CD4-positive, alpha-beta T cell treated with Interferon alpha-2 for 1 hour (primary cell): ENCODE results near the gene DRD4.
"Not testable (repeated sequence)": the region's sequence is repeated elsewhere in the genome, so short reads cannot be mapped to it uniquely, and the experiment has no call there.

Experiments
- DNase-seq, 2 donors: peaks; one replicate each; pipeline ENCODE4 v3.0.0-alpha.2; 2020 to 2022

Gene DRD4

DNA sequence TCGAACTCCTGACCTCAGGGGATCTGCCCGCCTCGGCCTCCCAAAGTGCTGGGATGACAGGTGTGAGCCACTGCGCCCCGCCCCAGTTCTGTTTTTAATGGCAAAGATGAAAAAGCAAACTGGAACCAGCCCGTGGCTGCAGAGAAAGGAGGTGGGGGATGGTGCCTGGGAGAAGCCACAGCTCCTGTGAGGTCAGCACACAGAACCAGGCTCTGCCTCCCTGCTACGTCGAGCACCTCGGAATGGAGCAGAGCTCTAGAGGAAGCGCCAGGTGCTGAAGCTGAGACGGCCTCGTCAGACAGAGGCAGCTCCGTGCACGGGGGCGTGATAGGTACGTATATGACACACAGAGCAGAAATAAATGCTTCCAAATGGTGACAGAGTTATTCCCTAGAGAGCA, 8.5 kb downstream of the DRD4 start:
- no peak for DNase-seq

DNA sequence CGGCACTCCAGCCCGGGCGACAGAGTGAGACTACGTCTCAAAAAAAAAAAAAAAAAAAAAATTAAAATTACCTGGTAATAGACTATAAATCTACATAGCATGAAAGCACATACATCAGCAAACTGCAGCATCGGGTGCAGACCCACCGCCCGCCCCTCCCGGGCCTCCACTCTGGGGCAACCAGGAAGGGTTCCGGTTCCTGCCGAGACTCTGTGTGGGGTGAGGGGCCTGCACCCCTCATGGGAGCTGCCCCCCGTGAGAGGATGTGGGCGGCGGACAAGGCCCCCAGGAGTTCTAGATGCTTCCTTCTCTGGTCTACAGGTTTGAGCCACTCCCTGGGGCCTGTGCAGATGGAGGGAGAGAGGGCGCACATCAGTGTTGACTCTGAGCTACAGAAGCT, 9.1 kb downstream of the DRD4 start:
- DNase-seq = no peak

- not testable (repeated sequence) for DNase-seq
Measured at GRCh38 chr11:647672-648158, 10.6 kb downstream of the DRD4 start.

DNA sequence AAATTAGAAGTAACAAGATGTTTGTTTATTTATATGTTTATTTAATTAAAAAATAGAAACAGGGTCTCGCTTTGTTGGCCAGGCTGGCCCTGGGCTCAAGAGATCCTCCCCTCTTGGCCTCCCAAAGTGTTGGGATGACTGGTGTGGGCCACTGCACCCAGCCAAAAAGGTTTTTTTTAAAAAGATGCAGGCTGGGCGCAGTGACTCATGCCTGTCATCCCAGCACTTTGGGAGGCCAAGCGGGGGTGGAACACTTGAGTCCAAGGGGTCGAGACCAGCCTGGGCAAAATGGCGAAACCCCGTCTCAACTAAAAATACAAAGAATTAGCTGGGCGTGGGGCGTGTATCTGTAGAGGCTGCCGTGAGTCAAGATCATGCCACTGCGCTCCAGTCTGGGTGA, 13.4 kb downstream of the DRD4 start:
- DNase-seq = no peak

- DNase-seq = not testable (repeated sequence)
Measured at GRCh38 chr11:653136-653535, 16.1 kb downstream of the DRD4 start.

DNA sequence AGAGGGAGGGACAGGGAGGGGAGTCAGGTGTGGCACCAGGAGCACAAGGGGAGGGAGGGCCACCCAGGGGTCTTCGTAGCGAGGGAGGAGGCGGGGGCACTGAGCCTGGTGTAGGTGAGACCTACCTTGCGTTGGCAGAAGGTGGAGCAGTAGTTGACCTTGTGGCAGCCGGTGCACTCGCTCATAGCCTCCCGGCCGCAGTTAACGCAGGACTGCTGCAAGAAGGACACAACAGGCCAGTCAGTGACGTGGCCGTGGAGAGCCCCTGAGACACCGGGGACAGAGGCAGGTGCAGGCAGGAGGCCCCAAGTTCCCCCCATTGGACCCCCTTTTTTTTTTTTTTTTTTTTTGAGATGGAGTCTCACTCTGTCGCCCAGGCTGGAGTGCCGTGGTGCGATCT, 16.8 kb downstream of the DRD4 start:
- no peak for DNase-seq

GRCh38 chr11:654444-654843, 17.4 kb downstream of the DRD4 start:
- not testable (repeated sequence) for DNase-seq

DNA sequence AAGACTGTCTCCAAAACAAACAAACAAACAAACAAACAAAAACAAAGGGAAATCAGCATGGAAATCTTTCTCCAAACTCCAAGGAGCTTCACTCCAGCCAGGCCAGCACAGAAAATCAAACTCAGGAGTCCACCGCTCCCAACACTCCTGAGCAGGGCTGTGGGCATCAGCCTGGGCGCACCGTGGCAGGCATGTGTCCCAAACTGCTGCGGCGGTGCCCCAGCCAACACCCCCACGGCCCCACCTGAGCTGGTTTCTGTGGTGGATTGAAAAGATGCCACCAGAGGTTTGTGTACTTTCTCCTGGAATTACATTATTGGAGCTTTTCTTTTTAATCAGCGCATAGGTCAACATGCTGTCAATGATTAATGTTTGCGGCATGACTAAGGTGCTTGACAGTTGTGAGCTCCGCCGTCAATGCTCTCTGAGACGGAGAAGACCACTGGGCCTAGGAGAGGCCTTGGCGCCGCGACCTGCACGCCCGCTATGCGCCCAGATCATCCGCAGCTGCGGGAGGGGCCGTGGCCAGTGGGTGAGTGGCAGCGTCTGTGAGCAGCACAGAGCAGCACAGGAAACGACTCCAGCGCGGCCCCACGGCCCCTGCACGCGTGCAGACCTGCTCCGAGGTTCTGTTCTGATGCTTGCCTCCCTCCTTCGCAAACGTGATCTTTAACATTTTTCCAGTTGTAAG, 18.1 kb downstream of the DRD4 start:
- no peak for DNase-seq

- no peak for DNase-seq
Measured at GRCh38 chr11:656426-656825, 19.4 kb downstream of the DRD4 start.

DNA sequence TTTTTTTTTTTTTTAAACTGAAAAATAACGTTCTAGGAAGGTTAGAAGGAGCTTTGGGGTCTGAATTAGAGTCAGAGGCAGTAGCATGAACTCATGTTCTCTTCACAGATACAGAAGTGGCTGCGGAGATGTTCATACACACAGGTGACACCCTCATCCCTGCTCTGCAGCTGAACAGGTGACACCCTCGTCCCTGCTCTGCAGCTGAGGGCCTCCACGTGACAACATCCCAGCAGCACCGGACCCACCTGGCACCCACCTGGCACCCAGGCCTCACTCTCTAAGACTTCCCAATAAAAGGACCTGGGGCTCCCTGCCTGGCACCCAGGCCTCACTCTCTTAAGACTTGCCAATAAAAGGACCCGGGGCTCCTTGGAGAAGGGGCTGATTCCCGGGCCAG, 19.8 kb downstream of the DRD4 start:
- no peak for DNase-seq

DNA sequence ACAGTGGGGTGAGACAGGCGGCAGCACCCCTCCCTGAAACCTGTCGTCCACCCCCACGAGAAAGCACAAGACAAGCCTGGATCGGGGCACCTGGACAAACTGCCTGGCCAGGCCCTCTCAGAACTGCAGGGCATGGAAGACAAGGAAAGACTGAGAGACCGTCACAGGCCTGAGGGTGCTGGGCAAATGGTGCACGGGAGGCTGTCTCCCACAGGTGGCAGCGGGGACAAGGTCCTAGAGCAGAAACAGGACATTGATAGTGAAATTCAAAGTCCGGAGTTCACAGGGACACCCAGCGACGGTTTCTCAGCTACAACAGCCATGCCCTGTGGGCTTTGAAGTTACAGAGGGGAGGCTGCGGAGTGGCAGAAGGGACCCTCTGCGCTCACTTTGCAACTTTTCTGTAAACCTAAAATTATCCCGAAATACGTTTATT, 20.6 kb downstream of the DRD4 start:
- DNase-seq = no peak

DNA sequence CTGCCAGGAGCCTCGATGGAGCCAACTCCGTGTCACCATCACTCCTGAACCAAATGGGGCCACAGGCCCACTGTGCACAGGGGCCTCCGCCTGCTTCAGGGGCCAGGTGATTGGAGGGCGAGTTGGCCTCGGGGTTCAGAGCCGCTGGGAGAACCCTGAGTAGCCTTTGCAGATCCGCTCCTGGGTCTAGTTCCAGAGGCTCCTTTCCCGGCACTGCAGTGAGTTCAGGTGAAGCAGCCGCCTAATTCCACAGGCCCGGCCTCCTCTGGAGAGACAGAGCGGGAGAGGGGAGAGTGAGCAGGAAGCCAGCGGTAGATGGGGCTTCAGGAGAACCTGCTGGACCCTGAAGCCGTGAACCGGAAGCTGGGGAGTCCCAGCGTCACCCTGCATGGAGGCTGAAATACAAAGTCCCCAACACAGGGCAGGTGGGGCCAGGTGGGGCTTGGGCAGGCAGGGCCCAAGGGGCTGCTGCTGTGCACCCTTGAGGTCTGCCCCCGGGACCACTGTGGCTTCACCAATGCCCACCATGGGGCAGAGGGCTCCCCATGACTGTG, 22.5 kb downstream of the DRD4 start:
- DNase-seq = no peak

DNA sequence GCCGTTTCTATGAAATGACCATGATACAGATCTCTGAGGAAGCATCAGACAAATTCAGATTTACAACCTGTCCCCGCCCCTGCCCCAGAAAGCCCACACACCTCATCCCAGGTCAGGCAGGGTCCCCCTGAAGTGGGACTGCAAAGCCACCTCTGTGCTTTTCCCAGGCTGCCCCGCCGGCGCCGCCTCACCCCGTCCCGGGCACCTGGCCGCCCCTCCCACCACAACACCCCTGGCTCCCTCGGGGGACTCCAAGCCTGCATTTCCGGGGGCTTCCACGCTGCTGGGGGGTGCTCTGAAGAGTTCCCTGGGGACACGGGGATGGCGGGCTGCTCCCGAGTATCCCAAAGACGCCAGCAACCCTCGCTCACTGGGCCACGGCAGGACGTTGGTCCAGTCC, 23.2 kb downstream of the DRD4 start:
- DNase-seq = no peak

DNA sequence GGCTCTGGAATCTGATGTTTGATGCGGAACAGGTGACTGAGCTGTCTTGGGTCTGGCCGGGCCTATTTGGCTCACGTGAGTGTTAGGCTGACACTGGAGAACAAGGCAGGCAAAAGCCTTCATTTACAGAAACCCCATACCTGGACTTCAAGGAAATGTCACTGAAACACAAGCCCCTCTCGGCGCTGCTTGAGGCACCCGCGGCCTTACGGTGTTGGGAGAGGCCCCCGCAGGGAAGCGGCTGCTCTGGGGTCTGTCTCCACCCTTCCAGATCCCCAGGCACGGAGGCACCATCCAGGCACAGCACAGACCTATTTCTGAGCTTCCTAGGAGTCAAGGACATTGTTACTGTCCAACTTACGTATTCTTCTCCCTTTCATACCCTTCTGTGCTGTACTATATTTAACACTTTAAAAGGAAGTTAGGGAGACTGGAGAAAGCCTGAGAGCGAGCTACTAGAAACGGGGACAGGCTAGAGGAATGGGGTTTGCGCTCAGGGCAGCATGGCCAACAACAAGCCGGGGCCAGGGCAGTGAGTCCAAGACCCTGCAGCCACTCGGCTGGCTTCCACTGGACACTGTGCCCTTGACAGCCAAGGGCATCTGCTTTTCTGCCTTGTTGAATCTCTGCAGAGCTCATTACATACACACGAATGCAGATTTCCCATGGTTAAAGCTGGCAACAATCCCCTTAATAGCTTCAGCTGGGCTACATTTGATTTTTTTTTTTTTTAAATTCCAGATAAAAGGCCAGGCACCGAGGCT, 23.8 kb downstream of the DRD4 start:
- no peak for DNase-seq

GRCh38 chr11:662689-663274, 25.7 kb downstream of the DRD4 start:
- peak; percentile 45 to 53 for DNase-seq

- no peak for DNase-seq
Measured at GRCh38 chr11:665062-665703, 28.1 kb downstream of the DRD4 start.

GRCh38 chr11:665704-666281, 28.7 kb downstream of the DRD4 start:
- no peak for DNase-seq

DNA sequence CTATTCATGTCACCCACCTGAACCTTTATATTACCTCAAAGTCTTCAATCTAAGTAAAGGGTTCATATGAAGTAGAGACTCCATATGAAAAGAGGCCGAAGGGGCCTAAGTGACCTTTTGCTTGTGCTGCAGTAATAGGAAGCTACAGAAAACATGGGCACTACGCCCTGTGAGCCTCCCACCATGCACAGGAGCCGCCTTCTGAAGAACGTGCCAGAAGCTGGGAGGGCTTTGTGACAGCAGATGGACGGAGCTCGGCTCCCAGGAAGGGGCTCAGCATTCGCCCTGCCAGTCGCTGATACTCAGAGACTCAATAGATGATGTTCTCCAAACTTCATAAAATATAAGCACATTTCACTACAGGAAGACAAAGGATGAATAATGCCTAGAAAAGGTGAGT, 36.8 kb downstream of the DRD4 start:
- DNase-seq = no peak

GRCh38 chr11:674406-674805, 37.3 kb downstream of the DRD4 start:
- DNase-seq = no peak

DNA sequence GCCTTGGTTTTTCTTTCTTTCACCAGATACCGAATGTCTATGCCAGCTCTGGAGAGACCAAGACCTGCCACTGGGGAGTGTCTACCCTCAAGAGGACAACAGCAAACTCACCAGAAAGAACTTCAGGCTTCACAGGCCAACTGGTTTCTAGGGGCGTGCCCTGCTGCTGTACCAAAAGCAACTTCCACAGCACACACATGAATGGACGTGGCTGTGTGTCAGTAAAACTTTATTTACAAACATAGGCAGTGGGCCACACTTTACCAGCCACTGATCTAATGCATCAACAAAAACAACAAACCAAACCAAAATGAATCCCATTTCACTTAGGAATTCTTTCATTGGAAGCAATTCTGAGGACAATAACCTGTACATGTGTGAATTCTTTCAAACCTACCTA, 41.2 kb downstream of the DRD4 start:
- no peak for DNase-seq

DNA sequence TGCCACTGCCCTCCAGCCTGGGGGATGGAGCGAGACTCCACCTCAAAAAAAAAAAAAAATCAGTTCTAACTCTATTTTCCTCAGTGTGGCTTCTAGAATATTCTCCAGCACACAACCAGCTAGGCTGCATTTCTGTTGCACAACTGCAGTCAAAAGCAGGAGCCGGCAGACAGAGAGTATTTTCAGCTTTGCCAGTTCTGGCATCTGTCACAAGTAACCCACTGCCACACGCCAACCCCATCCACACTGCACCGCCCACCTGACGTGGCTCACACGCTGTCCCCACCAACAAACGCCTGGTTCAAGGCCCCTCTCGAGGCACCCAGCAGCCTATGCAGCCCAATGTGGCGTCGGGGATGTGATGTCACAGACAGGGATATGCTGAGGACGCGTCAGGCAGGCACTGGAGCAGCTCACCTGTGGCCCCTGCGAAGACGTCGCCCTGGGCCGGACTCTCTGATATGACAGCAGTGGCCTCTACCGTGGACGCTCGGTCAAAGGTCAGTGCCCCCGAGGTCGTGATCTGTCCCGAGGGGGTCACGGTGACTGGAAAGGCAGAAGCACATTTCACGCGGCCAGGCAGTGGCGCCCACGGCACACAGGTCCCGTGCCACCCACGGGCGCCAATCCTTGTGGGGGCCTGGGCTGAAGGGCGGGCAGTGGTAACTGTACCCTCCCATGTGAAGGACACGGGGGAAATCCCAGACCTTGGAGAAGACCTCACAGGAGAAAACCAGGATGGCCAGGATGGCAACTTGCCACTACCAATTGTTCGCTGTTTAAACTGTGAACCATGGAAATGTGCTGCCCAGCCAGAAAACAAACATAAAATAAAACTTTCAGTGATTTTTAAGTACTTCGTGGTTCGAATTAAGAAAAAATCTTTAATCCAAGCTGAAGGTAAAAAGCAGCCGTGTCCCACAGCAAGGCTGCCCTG, 42.5 kb downstream of the DRD4 start:
- DNase-seq = no peak

GRCh38 chr11:680476-680875, 43.4 kb downstream of the DRD4 start:
- DNase-seq = no peak
